HG03066 (cell line): ENCODE data around the gene SESN3.
A peak's percentile ranks its signal among the peaks of the same experiment; 100 is the strongest.
"Not testable (repeated sequence)": the region's sequence is repeated elsewhere in the genome, so short reads cannot be mapped to it uniquely, and the experiment has no call there.

Experiments used
- ATAC-seq: cut with Tn5 transposase; IDR thresholded peaks from one replicate; pipeline ENCODE4 v1.9.1; 2021; ENCODE audit warnings: low read depth; ENCODE audit not compliant: unreplicated experiment

The SESN3 gene

DNA sequence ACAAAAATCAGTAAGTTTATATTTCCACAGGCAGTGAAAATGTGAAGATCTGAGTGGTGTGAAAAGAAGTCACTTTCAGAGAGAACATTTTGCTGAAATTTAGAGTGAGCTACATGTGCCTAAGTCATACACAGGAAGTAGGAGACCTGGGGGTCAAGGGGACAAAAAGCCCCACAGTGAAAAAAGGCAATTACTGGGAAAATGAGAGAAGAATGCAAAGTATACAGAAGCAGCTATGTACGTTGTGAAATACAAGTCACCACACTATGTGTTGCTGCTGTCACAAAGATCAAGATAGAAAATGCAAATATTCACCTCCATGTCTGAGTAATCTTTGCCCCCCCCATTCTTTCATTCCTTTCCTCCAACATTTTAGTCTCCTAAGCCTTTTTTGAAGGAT is 21.6 kb upstream of the SESN3 start:
- ATAC-seq = no peak

- not testable (repeated sequence) for ATAC-seq
Measured at GRCh38 chr11:95251896-95252295, 20.9 kb upstream of the SESN3 start.

DNA sequence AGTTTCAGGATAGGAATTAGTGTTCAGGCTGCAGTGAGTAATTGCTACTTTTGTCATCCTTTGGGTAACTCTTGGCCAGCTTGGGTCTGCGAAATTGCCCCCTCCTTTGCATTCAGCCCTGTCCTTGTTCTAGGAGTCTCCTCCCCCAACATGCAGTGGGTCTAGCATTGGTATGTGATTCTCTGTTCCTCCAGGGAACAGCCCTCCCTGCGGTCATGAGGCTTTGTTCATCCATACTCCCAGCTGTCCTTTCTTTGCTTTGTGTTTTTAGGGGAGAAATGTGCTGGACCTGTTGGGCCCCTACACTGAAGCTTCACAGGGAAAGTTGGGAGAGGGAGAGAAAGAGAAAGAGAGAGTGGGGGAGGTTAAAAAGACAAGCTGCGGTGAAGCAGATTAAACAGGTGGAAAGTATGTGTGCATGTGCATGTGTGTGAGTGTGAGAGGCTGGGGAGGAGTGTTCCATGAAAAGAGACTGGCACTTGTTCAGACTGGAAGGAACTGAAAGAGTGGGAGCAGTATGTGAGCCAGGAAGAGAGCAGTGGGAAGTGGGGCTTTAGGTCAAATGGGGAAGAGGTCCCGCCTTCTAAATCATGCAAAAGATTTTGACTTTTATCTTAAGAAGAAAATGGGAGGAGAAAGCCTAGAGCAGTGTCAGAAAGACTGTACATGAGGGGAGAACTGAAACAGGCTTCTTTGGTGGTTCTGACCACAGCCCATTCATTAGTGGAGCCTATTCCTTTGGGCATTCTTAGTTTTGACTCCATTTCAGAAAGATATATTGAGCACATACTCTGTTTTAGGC is 17.9 kb upstream of the SESN3 start:
- ATAC-seq = peak; percentile 75

DNA sequence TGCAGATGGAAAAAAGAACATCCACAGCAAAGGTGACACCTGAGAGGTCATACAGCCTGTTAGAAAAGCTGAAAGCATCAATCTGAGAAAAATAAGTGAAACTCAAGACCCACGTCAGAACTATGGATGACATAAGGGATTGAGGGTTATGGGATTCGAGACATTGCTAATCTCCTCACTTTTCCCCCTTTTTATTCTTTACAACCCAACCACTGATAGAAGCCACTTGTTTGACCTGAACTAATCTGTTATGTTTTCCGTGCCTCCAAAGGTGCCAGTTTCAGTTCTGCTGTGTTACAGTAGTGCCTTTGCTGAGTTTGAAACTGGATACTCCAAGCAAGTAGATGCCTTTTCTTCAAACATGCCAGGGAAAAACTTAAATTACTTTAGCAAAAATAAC is 16.9 kb upstream of the SESN3 start:
- ATAC-seq = no peak

DNA sequence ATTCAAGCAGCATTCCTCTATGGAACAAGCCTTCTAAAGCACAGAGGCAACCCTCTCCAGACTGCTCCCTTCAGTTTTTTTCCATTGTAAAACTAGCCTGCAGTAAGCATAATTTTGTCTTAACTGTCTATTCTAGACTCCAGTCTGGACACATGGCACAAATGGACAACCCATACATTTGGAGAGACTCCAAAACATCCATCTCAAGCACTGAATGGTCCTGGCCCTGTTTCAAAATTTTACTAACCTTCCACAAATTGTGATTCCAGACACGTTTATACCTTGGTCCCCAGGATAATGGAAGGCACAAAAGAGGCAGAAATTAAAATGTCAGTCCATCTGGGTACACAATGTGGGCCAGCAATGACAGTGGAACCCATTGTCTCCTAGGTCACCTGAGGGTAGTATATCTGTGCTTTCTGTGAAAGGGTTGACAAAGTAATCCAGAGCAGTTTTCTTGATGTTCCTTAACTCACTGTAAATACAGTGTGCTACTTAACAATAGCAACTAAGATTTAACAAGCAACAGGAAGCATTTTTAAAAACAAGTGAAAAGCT is 16.2 kb upstream of the SESN3 start:
- no peak for ATAC-seq

- ATAC-seq = no peak
Measured at GRCh38 chr11:95245581-95245980, 14.6 kb upstream of the SESN3 start.

- ATAC-seq = no peak
Measured at GRCh38 chr11:95245038-95245437, 14.0 kb upstream of the SESN3 start.

GRCh38 chr11:95243673-95244072 is 12.7 kb upstream of the SESN3 start:
- ATAC-seq = no peak

DNA sequence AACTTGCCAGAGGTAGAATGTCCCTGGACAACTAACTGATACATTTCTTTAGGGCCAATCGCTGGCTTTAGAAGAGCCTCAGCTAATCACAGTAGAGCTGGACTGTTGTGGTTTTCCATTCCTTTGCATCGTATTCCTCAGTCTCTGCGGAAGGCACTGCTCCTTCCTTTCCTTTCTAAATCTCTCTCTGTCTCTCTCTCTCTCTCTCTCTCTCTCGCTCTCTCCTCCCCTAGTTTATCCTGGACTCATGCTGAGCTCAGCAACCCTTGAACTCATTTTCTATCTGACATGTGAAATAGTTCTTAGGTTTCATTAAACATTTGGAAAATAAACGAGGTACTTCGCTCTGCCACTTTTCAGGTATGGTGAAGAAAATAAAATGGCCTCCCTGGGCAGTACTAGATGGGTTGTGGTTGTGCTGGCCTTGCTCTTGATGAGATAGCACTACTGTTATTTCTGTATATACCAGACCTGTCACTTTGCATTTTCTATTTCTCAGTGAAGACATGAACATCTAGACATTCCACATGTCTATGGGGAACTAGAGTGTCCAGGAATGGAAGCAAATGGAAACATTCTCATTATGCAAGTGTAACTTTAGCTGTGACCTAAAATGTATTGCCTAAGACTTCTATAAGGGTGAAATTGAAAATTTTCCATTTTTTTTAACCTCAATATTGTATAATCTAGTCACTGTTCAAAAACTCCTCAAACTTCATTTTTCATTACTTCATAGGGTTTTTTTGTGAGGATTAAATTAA is 12.0 kb upstream of the SESN3 start:
- ATAC-seq = no peak

- ATAC-seq = peak; percentile 63
Measured at GRCh38 chr11:95242091-95242844, 11.3 kb upstream of the SESN3 start.

GRCh38 chr11:95241681-95242081 is 10.7 kb upstream of the SESN3 start:
- peak; percentile 51 for ATAC-seq

- no peak for ATAC-seq
Measured at GRCh38 chr11:95239871-95240649, 9.1 kb upstream of the SESN3 start.

GRCh38 chr11:95232666-95233065 is 1.7 kb upstream of the SESN3 start:
- ATAC-seq = no peak

DNA sequence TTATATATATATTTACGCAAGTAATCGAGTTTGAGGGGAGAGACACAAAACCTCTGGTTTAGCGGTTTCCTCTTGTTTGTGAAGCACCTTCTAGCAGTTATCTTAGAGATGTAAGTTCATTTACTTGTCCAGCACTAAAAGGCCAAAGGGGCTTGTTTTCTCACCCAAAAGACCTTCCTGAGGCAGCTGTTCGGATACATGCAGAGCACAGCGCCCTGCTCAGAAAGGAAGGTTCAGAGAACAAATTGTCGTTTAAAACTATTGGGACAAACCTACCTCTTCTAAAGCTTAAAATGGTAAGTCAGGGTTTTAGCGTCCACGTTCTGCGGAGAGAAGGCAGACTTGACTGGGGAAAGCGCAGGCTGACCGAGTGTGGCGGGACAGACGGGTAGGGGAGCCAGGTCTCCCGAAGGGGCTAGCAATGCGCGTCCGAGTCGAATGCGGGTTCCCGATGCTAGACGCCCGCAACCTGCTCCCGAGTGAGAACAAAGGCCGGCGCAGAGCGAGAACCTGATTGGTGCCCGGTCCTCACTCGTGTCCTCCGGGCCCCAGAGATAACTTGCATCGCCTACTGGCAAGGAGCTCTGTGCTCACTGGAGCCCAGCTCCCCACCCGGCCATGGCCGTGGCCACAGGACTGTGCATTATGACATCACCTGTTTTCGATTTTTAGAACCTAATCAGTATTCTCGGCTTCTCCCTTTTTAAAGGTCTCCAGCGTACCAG is 1.0 kb upstream of the SESN3 start:
- ATAC-seq = no peak

GRCh38 chr11:95230810-95231126 is 234 bp downstream of the SESN3 start:
- peak; percentile 12 for ATAC-seq

DNA sequence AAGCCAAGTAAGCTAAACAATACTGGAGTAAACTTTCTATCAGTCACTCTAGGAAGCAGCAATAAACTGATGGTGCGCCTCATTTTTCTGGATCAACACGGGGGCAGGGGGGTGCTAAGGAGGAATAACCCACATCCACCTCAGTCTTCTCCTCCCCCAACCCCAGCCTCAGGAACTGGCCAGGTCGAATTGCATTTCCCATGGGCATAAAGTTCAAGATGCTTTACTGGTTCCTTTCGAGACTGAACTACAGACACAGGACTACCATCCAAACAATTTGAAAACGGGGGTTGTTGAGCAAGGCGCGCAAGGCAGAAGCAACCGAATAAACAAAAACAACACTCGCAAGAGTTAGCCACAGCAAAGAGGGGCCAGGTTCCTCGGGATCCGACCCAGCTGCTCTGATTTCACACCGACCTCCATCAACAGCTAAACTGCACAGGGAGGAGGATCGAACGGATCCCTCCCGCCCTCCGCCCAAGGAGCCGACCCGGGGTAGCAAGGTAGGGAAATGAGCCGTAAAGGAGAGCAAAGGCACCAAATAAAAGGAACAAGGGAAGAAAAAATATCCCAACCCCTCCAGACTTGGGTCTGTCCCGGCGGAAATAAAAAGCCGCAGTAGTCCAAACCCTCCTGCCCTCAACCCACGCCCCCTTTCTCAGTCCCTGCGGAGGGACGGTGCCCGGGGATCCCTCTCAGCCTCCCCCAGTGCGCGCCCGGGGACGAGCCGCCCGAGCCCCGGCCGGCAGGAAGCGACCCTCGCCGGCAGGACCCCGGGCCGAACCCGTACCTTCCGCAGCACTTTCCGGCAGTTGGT is 801 bp downstream of the SESN3 start:
- no peak for ATAC-seq

DNA sequence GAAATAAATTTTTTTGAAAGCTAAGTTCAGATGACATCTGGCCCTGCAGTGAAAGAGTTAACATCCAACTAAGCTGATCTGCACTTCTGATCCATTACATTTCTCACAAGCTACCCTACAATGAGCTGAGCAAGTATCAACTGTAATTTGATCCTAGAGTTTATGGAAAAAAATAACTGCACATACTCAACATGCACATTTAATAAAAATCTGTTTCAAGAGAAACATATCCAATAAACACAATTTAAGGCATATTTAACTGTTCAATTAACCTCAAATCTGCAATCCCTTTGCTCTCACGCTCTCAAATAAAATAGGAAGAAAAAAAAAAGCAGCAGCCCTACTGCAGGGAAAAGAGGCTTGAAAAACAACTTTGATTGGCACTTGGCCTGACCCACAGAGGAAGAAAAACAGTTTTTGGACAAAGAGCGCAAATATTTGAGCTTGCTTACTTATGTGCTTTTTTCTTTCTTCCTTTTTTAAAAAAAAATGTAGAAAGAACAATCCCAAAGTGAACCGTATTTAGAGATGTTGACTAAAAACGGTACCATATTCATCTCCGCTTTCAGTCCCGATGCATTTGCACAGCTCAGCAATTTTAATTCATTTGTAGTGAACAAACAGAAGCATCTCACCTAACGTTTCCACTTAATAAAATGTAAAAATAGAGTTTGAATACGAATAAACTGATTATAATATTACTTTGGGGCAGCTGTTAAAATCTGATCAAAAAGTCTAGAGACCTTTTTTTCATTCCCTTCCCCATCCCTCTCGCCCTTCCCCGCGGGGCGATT is 1.6 kb downstream of the SESN3 start:
- ATAC-seq = no peak

- ATAC-seq = no peak
Measured at GRCh38 chr11:95228081-95228749, 2.8 kb downstream of the SESN3 start.
